Body of pancreas (tissue), 4 donors: ENCODE results near the gene FEM1B.

Source experiments
- POLR2A ChIP-seq, 3 donors: fragments of 450-650 bp; IDR thresholded peaks; one replicate each; pipeline ENCODE4 v1.6.1; 2016; ENCODE audit warnings: antibody characterized with exemption in 3 of 3, mild to moderate bottlenecking in 2 of 3
- TF ChIP-seq, protein P1 (sequence below), 7 experiments: fragments of 450-650 bp in 4 of 7; fragments of 200-600 bp in 3 of 7; sonication (generic) in 3 of 7; IDR thresholded peaks; one replicate each; pipeline ENCODE4 v1.5.1; 2016 to 2019; ENCODE audit warnings: antibody characterized with exemption in 7 of 7

DNA sequence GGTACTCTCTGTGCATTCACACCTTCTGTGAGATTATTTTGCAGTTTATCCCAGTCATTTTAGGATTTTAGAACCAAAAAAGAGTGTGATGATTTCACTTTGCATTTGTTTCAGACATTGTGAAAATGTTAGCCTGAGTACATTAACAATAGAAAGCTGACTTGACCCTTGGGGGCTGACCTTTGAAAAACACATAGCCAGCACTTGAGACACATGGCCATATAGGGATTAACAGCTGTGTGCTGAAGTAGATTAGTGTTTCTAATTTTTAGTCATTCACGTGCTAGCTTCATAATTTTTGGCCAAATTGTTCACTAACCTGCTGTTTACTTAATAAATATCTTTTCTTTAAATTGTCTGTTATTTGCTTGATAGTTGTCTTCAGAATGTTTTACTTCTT lies 3.5 kb downstream of the FEM1B start:
- no peak for TF ChIP-seq POLR2A (IDR thresholded peaks at IDR 0.05)
- TF ChIP-seq, protein P1, sequence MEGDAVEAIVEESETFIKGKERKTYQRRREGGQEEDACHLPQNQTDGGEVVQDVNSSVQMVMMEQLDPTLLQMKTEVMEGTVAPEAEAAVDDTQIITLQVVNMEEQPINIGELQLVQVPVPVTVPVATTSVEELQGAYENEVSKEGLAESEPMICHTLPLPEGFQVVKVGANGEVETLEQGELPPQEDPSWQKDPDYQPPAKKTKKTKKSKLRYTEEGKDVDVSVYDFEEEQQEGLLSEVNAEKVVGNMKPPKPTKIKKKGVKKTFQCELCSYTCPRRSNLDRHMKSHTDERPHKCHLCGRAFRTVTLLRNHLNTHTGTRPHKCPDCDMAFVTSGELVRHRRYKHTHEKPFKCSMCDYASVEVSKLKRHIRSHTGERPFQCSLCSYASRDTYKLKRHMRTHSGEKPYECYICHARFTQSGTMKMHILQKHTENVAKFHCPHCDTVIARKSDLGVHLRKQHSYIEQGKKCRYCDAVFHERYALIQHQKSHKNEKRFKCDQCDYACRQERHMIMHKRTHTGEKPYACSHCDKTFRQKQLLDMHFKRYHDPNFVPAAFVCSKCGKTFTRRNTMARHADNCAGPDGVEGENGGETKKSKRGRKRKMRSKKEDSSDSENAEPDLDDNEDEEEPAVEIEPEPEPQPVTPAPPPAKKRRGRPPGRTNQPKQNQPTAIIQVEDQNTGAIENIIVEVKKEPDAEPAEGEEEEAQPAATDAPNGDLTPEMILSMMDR (IDR thresholded peaks at IDR 0.05): no peak
